GM23338 (cell line): Measurements from ENCODE around the gene ACD. TPM values are rescaled to one million over a fixed set of nuclear protein-coding genes. Genes with fewer than 3 reads are reported as not detected.

Source experiments
- ATAC-seq: fragments of 200-7000 bp; cut with Tn5 transposase; 3 replicates; pipeline ENCODE4 v1.9.1; 2020
- DNase-seq: peaks from one replicate; pipeline ENCODE4 v3.0.0-alpha.2; 2015; ENCODE audit warnings: low spot score
- H2AFZ ChIP-seq: fragments of 200-600 bp; sonication (generic); 2 replicates; pipeline ENCODE4 v1.8.0; 2016; ENCODE audit warnings: antibody characterized with exemption, mild to moderate bottlenecking, moderate library complexity
- H3F3A ChIP-seq: fragments of 200-600 bp; sonication (generic); replicated peaks from 2 replicates; pipeline ENCODE4 v1.8.0; 2017; ENCODE audit warnings: antibody characterized with exemption, mixed run types, low read depth
- H3K27ac ChIP-seq: fragments of 200-600 bp; sonication (generic); 2 replicates; pipeline ENCODE4 v1.6.1; 2016; ENCODE audit warnings: low read depth
- H3K27me3 ChIP-seq: fragments of 200-600 bp; sonication (generic); 2 replicates; pipeline ENCODE4 v1.8.0; 2016; ENCODE audit warnings: mild to moderate bottlenecking, mixed run types, moderate library complexity; ENCODE audit not compliant: insufficient read depth
- H3K36me3 ChIP-seq: fragments of 200-600 bp; sonication (generic); 2 replicates; pipeline ENCODE4 v1.8.0; 2016; ENCODE audit warnings: mild to moderate bottlenecking; ENCODE audit not compliant: insufficient read depth
- H3K4me1 ChIP-seq: fragments of 200-600 bp; sonication (generic); 2 replicates; pipeline ENCODE4 v1.8.0; 2016; ENCODE audit warnings: mild to moderate bottlenecking, moderate library complexity; ENCODE audit not compliant: insufficient read depth
- H3K4me2 ChIP-seq: fragments of 200-600 bp; sonication (generic); 2 replicates; pipeline ENCODE4 v1.7.1; 2017; ENCODE audit warnings: mixed run types
- H3K4me3 ChIP-seq: fragments of 200-600 bp; sonication (generic); 2 replicates; pipeline ENCODE4 v1.6.1; 2016; ENCODE audit warnings: mixed run types
- H3K79me2 ChIP-seq: fragments of 200-600 bp; sonication (generic); replicated peaks from 2 replicates; pipeline ENCODE4 v1.8.0; 2017; ENCODE audit warnings: mild to moderate bottlenecking; ENCODE audit not compliant: insufficient read depth
- H3K9me2 ChIP-seq: fragments of 200-600 bp; sonication (generic); 2 replicates; pipeline ENCODE4 v1.8.0; 2017; ENCODE audit not compliant: insufficient read depth
- H4K20me1 ChIP-seq: fragments of 200-600 bp; sonication (generic); replicated peaks from 2 replicates; pipeline ENCODE4 v1.8.0; 2017; ENCODE audit warnings: mild to moderate bottlenecking; ENCODE audit not compliant: insufficient read depth
- H3K27ac Mint-ChIP-seq: 2 replicates; pipeline ENCODE4 v1.8.0; 2020; ENCODE audit warnings: inconsistent platforms, mild to moderate bottlenecking, moderate library complexity, mixed read lengths
- H3K27me3 Mint-ChIP-seq: 3 replicates; pipeline ENCODE4 v1.8.0; 2022; ENCODE audit warnings: low read depth, mild to moderate bottlenecking, moderate library complexity, mixed read lengths, inconsistent platforms; ENCODE audit not compliant: insufficient read depth, poor library complexity
- H3K36me3 Mint-ChIP-seq: 3 replicates; pipeline ENCODE4 v1.8.0; 2021; ENCODE audit warnings: low read depth, mild to moderate bottlenecking, inconsistent platforms, moderate library complexity, mixed read lengths
- H3K4me1 Mint-ChIP-seq: 3 replicates; pipeline ENCODE4 v1.8.0; 2020; ENCODE audit warnings: mild to moderate bottlenecking, inconsistent platforms, mixed read lengths
- H3K4me3 Mint-ChIP-seq: 3 replicates; pipeline ENCODE4 v1.8.0; 2021; ENCODE audit warnings: moderate library complexity, mild to moderate bottlenecking, inconsistent platforms, mixed read lengths
- H3K9me3 Mint-ChIP-seq: 3 replicates; pipeline ENCODE4 v1.8.0; 2020; ENCODE audit warnings: moderate library complexity, mild to moderate bottlenecking, inconsistent platforms, mixed read lengths
- CREB1 ChIP-seq: fragments of 250-450 bp; sonication (Bioruptor Pico); IDR thresholded peaks from 2 replicates; pipeline ENCODE4 v1.5.0; 2020; ENCODE audit warnings: low read depth, mild to moderate bottlenecking, moderate library complexity
- CTCF ChIP-seq, 2 experiments: fragments of 200-600 bp in 1 of 2; sonication (generic) in 1 of 2; conservative IDR thresholded peaks; 2 replicates each; pipeline versions ENCODE4 v1.5.1 to v1.6.1; 2016 to 2017; ENCODE audit warnings: antibody characterized with exemption in 2 of 2, low read depth in 2 of 2, mild to moderate bottlenecking in 2 of 2, moderate library complexity in 1 of 2
- ETS1 ChIP-seq: IDR thresholded peaks from 2 replicates; pipeline ENCODE4 v1.6.1; 2016; ENCODE audit warnings: antibody characterized with exemption
- JUNB ChIP-seq: IDR thresholded peaks from one replicate; pipeline ENCODE4 v1.6.1; 2016; ENCODE audit warnings: antibody characterized with exemption; ENCODE audit not compliant: unreplicated experiment
- NANOG ChIP-seq: IDR thresholded peaks from 2 replicates; pipeline ENCODE4 v1.6.1; 2016; ENCODE audit warnings: antibody characterized with exemption, borderline replicate concordance
- REST ChIP-seq: IDR thresholded peaks from one replicate; pipeline ENCODE4 v1.6.1; 2018; ENCODE audit warnings: antibody characterized with exemption; ENCODE audit not compliant: unreplicated experiment
- STAT1 ChIP-seq: IDR thresholded peaks from one replicate; pipeline ENCODE4 v1.6.1; 2016; ENCODE audit warnings: antibody characterized with exemption; ENCODE audit not compliant: unreplicated experiment
- ZNF114 ChIP-seq: fragments of 250-450 bp; sonication (Bioruptor Pico); IDR thresholded peaks from 2 replicates; pipeline ENCODE4 v1.5.0; 2020; ENCODE audit warnings: mild to moderate bottlenecking, moderate library complexity
- ZNF462 ChIP-seq: fragments of 250-450 bp; sonication (Bioruptor Pico); IDR thresholded peaks from 2 replicates; pipeline ENCODE4 v1.5.0; 2020; ENCODE audit warnings: mild to moderate bottlenecking, moderate library complexity
- polyA plus RNA-seq: library from polyadenylated mRNA; unstranded; fragments of >200 nt; fragmentation: Nextera tagmentation; extraction: Ambion mirVana; gene quantifications from 2 replicates; pipeline ENCODE4 v1.2.1, GENCODE V29; 2016
- total RNA-seq: library from RNA; depleted of rRNA; stranded (reverse); fragments of >200 nt; shearing (Covaris generic); gene quantifications from 2 replicates; pipeline ENCODE4 v1.2.3, GENCODE V29; 2014

Gene ACD
- total and polyA plus RNA-seq, 2 experiments from 2014 or later: 38.7 to 51.7 TPM

GRCh38 chr16:67707210-67707609, 47.1 kb upstream of the ACD start (continued):
- TF ChIP-seq REST: no peak

GRCh38 chr16:67704110-67704509, 44.0 kb upstream of the ACD start:
- Mint-ChIP-seq H3K4me1 (peaks cover 7% of the 10 kb centered on the region; the same call in 2 of the 3 replicates), H3K36me3 (no peaks in the 10 kb centered on the region), H3K4me3 (no peak overlapping the region), H3K27ac (no peak overlapping the region), H3K27me3 (no peaks in the 10 kb centered on the region), H3K9me3 (no peaks in the 10 kb centered on the region)
- H3K4me2 ChIP-seq: no peak overlapping the region
- no peaks in the 10 kb centered on the region for H3K9me2 ChIP-seq
- no peak for DNase-seq
- H3K4me1 ChIP-seq: peaks cover 10% of the 10 kb centered on the region
- no peak overlapping the region for H3K4me3 ChIP-seq
- H3K27ac ChIP-seq: no peak overlapping the region
- H3F3A ChIP-seq: no peaks in the 10 kb centered on the region; the same call in 1 of the 2 replicates
- no peak for ATAC-seq
- no peaks in the 10 kb centered on the region for H3K36me3 ChIP-seq
- no peak overlapping the region for H2AFZ ChIP-seq
- H3K27me3 ChIP-seq: no peaks in the 10 kb centered on the region
- H3K79me2 ChIP-seq: peaks cover 91% of the 10 kb centered on the region
- peaks cover 15% of the 10 kb centered on the region; the same call in 1 of the 2 replicates for H4K20me1 ChIP-seq
- no peak for TF ChIP-seq CTCF (conservative IDR thresholded peaks at IDR 0.05; ENCODE audit: low read depth in 2 of 2)
- no peak for TF ChIP-seq CREB1
- TF ChIP-seq ZNF114 (CRISPR knock-in tag): no peak
- TF ChIP-seq JUNB: no peak
- TF ChIP-seq ETS1: no peak
- TF ChIP-seq ZNF462: no peak
- TF ChIP-seq REST: no peak
- TF ChIP-seq NANOG: no peak
- TF ChIP-seq STAT1: no peak
